ENCODE data around the gene RNFT1.
"Not testable (repeated sequence)": the region's sequence is repeated elsewhere in the genome, so short reads cannot be mapped to it uniquely, and the experiment has no call there.

RNFT1 gene

GRCh38 chr17:59964482-59965328 lies at the start of gene RNFT1:
RNFT1 (minus strand) TSS chr17:59964740; CDS start chr17:59964663, 77 bp downstream.
- peak; percentile 89 for DNase-seq (ENCODE audit: low spot score)

GRCh38 chr17:60009326-60009725 lies 44.8 kb upstream of the RNFT1 start:
- DNase-seq (ENCODE audit: low spot score): not testable (repeated sequence)

DNA sequence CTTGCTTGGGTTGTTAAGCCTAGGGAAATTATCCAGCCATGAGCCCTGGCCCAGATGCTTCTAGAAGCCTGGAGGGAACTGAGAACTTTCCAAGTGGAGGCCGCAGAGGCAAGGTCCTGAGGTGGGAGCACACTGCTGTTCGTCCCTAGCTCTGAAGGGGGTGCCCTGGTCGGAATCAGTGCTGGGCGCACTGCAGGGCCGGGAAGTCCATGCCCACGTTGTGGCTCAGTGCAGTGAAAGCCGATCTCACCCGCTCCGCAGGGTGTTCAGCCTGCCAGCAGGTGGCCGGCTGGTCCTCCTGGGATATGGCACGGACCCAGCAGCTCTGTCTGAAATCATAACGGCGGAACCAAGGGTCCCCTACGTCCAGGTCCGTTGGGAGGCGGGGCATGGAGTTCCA lies 43.8 kb upstream of the RNFT1 start:
- not testable (repeated sequence) for DNase-seq (ENCODE audit: low spot score)

DNA sequence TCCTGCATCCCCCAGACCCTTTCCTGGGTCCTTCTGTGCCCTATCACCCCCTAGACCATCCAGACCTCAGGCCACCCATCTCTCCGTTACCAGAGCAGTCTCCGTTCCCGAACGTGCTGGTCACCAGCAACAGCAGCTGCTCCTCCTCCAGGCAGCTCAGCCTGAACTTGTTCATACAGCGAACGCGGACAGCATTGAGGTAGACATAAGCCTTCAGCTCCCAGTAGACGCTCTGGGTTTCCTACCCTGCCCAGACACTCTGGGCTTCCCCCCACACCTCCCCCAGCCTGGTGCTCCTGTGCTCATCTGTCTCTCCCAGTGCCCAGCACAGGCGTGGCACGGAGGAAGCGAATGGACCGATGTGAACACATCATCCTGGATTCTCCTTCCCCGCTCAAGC lies 41.6 kb upstream of the RNFT1 start:
- no peak for DNase-seq (ENCODE audit: low spot score)

DNA sequence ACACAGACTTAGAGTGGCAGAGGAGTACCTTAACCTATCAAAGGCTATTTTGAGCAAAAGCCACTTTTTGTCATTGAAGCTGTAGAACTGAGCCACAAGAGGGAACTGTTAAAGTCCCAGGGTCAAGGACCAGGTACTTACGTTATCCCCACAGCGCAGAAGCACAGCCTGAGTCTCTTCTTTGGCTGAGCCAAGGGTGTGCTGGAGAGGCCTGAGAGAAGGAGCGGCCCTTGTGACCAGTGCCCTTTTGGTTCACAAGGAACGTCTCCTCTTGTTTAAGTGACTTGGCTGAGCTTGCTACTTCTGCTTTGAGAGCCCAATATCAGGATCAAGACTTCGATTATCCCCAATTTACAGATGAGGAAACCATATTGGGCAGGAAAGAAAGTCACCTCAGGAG lies 40.0 kb upstream of the RNFT1 start:
- not testable (repeated sequence) for DNase-seq (ENCODE audit: low spot score)

GRCh38 chr17:60002405-60002804 lies 37.9 kb upstream of the RNFT1 start:
- not testable (repeated sequence) for DNase-seq (ENCODE audit: low spot score)

DNA sequence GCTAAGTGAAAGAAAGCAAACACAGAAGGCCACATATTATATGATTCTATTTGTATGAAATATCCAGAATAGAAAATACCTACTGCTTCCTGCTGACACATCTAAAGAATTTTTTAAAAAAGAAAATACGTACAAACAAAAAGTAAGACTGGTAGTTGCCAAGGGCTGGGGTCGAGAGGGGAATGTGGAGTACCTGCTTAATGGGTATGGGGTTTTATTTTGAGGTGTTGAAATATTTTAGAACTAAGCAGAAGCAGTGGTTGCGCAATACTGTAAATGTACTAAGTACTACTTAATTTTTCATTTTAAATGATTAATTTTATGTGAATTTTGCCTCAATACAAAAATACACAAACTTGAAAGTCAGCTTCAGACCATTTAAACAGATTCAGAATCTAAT lies 32.1 kb upstream of the RNFT1 start:
- DNase-seq (ENCODE audit: low spot score): not testable (repeated sequence)

- not testable (repeated sequence) for DNase-seq (ENCODE audit: low spot score)
Observed at GRCh38 chr17:59975166-59975565, 10.6 kb upstream of the RNFT1 start.

DNA sequence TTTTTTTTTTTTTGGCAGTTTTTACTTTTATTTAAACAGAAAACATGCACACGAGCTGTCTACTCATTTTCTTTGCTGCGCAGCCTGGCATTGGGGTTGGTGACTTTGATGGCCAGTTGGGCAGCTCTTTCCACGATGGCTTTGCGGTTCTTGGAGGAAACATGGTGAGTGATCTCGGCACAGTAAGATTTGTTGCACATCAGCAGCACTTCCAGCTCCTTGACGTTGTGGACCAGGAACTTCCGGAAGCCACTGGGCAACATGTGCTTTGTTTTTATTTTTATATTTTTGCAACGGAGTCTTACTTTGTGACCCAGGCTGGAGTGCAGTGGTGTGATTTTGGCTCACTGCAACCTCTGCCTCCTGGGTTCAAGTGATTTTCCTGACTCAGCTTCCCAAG lies 8.9 kb upstream of the RNFT1 start:
- not testable (repeated sequence) for DNase-seq (ENCODE audit: low spot score)

DNA sequence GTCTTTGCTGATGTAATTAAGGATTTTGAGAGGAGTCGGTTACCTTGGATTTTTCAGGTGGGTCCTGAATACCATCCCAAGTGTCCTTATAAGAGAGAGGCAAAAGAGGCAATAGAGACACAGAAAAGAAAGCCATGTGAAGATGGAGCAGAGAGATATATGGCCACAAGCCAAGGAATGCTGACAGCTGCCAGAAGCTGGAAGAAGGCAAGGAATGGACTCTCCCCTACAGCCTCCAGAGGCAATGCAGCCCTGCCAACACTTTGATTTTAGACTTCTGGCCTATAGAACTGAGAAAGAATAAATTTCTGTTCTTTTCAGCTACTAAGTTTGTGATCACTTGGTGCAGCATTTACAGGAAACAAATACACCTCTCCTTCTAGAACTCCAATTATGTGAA lies 8.2 kb upstream of the RNFT1 start:
- no peak for DNase-seq (ENCODE audit: low spot score)

- not testable (repeated sequence) for DNase-seq (ENCODE audit: low spot score)
Observed at GRCh38 chr17:59971771-59972170, 7.2 kb upstream of the RNFT1 start.

DNA sequence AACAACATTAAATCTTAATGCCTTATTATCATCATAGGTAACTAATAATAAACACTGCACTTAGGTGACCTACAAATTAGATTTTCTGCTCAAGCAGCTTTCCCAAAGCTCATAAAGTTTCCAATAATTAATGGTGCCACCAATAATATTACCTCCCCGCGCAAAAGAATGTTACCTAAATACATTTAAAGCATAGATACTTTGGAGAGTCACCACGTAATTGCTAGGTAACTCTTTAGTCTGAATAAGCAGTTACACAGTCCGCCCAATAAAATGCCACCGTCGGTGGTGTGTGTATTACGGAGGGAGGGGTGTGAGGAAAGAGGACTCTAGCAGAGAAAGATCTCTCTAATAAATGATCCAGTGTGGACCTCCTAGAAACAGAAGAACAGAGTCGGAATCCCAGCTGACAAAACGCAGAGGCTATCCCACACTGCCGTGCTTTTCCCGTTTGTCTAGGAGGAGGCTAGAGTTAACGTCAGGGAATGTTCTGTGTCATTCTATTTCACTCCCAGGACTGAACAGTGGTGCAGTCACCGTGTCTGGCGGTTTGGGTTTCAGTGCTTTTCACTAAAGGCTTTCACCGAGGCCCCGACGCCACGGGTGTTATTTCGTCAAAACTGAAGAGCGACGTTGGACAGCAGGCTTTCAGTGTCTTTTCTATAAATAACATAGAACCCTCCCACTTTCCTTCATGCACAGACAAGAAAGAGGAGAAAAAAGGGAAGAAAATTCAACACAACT lies 630 bp downstream of the RNFT1 start:
- DNase-seq (ENCODE audit: low spot score): peak; percentile 47

DNA sequence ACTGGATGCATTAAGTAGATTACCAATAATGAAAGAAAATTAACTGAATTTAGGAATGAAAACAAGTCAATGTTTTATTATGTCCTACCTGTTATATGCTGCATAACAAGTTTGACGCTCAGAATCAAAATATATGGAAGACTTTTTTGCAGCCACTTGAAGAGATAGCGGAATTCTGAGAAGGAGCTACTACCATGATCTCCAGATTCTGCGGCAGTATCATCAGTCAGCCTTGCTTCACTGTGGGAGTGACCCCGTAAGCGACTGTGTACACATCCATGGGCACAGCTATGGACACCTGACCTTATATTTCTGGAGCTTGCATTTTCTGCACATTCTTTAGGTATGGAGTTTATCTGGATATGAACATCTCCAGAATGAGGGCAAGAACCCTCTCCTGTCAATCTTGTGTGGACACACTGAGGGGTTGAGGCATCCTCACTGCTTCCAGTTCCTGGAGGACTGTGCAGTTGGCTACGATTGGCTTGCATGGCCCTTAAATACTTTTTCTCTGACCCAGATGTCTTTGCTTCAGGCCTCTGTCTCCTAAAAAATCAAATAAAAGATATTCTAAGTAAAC lies 1.7 kb downstream of the RNFT1 start:
- DNase-seq (ENCODE audit: low spot score): no peak

GRCh38 chr17:59959574-59959973 lies 5.0 kb downstream of the RNFT1 start:
- not testable (repeated sequence) for DNase-seq (ENCODE audit: low spot score)

DNA sequence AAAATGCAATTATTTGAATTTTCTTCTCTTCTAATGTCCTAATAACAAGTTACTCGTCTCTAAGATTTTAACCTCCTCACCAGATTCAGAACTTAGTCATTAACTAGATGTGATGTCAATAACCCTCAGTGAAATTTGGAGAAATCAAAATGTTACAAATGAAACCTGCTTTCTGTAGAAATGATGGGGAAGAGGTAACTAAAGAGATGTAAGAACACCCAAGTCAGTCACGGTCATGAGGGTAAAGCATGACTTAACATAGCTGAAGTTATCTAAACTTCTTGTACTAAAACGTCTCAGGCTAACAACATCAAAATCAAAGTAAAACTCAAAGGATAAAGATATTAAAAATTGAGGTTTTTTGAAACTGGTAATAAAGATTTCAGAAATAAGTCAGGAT lies 9.7 kb downstream of the RNFT1 start:
- DNase-seq (ENCODE audit: low spot score): no peak

GRCh38 chr17:59950049-59950448 lies 14.5 kb downstream of the RNFT1 start:
- DNase-seq (ENCODE audit: low spot score): no peak

DNA sequence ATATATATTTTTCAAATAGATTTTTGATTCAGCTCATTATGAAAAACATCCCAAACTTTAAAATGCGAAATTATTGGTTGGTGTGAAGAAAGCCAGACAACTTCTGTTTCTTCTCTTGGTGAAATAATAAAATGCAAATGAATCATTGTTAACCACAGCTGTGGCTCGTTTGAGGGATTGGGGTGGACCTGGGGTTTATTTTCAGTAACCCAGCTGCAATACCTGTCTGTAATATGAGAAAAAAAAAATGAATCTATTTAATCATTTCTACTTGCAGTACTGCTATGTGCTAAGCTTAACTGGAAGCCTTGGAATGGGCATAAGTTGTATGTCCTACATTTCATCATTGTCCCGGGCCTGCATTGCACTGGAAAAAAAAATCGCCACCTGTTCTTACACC lies 17.2 kb downstream of the RNFT1 start:
- not testable (repeated sequence) for DNase-seq (ENCODE audit: low spot score)

DNA sequence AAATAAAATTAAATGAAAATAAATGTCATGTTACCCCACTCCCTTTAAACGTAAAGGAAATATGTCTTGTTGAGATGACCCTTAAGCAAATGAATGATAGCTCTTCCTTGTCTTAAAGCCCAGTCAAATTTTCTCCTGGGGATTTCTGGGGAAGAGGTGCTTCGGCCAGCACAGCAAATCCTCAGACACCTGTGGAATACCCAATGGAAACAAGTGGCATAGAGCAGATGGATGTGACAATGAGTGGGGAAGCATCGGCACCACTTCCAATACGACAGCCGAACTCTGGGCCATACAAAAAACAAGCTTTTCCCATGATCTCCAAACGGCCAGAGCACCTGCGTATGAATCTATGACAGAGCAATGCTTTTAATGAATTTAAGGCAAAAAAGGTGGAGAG lies 18.1 kb downstream of the RNFT1 start:
- not testable (repeated sequence) for DNase-seq (ENCODE audit: low spot score)

DNA sequence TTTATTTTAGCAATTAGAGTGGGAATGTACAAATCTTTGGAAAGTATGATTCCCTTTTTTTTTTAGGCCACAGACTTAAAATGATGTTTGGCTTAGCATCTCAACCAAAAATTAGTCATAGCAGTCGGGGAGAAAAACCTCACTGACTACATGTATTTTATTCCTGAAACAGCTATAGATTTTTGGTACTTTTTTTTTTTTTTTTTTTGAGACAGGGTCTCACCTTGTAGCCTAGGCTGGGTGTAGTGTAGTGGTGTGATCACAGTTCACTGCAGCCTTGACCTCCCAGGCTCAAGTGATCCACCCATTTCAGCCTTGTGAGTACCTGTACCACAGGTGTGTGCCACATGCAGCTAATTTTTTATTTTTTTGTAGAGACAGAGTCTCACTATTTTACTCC lies 23.4 kb downstream of the RNFT1 start:
- no peak for DNase-seq (ENCODE audit: low spot score)

DNA sequence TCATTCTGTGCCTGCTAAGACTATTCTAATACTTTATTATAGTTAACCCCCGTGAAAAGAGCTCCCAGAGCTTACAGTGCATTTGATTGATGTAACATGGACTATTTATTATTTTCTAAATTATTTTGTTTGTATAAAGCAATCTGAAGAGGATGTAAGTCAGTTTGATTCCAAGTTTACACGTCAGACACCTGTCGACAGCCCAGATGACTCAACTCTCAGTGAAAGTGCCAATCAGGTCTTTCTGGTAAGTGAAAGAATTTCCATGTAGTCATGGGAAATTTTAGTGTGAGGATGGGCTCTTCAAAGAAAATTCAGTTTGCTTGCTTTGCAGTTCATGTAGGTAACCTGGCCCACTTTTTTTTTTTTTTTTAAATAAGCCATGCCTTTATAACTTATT lies 23.8 kb downstream of the RNFT1 start:
- DNase-seq (ENCODE audit: low spot score): peak; percentile 27

- not testable (repeated sequence) for DNase-seq (ENCODE audit: low spot score)
Observed at GRCh38 chr17:59933317-59933716, 31.2 kb downstream of the RNFT1 start.

GRCh38 chr17:59930768-59931167 lies 33.8 kb downstream of the RNFT1 start:
- not testable (repeated sequence) for DNase-seq (ENCODE audit: low spot score)

GRCh38 chr17:59930121-59930520 lies 34.4 kb downstream of the RNFT1 start:
- DNase-seq (ENCODE audit: low spot score): not testable (repeated sequence)

Data from CD4-positive, alpha-beta T cell treated with Interleukin-2 at 100 ng/mL for 4 hours (primary cell).